Activated CD4-positive, alpha-beta T cell treated with anti-CD3 and anti-CD28 coated beads, Interleukin-2, amount 50 U/mL, for 1 hour (primary cell): ENCODE results near the gene FAM227B.
"Not testable (repeated sequence)": the region's sequence is repeated elsewhere in the genome, so short reads cannot be mapped to it uniquely, and the experiment has no call there.

ENCODE experiments used
- DNase-seq: peaks from one replicate; pipeline ENCODE4 v3.0.0-alpha.2; 2020

Gene FAM227B

DNA sequence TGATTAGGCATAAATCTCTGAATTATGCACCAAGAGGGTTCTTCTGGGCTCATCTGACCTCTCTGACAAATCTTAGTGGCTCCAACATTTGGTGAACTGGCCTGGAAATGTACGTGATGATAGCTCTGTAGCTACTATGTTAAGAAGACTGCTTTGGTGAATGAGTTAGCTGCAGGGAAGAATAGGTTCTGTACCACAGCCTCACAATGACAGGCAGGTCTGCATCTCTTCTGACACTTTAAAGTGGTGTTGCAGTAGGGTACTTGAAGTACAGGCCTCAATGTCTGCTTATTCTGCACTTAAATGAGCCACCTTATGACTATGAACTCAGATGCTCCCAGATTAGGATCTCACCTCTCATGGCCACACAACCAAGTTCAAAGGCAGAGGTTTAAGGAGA is 190.6 kb downstream of the FAM227B start:
- no peak for DNase-seq

DNA sequence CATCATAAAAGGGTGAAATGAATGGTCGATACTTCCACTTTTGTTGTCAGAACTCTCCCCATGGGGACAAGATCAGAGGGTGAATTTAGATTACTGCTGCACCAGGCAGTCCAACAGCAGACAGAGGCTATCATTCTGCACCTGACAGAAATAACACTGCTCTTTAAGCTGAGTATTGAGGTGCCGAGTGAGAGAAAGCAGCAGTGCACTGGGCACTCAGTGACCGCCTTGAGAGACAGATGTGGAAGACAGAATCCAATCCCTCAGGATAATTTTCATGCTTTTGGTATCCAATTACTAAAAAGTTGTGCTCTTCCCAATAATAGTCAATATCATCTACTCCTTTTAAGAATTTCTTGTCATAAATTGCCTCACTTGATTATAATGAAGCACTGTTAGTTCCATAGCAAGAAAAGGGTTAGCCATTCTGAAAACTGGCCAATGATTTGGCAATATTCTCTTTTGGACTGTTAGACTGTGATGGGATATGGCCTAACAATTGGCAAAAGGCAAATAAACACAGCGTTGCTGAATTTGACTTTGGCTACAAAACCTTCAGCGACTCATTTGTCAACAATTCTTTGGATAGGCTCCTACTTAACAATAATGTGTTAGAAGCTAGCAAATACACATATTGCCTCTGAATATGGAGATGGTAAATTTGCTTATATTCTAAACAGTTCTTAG is 192.1 kb downstream of the FAM227B start:
- DNase-seq = no peak

DNA sequence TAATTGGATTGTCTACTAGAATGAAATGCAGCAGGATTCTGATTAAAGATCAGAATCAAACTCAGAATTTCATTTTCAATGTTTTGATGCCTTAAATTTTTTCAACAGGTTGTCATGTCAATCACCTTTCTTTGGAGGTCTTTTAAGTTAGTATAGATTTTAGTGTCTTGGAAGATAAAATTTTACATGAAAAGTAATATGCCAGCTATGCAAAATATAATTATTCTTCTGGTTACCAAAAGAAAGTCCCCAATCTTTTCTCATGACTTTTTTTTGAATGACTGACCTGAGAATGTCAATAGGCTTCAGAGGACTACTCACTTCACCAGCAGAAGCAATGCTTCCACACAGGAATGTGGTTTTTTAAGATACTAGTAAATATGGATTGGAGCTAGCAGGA is 193.2 kb downstream of the FAM227B start:
- no peak for DNase-seq

DNA sequence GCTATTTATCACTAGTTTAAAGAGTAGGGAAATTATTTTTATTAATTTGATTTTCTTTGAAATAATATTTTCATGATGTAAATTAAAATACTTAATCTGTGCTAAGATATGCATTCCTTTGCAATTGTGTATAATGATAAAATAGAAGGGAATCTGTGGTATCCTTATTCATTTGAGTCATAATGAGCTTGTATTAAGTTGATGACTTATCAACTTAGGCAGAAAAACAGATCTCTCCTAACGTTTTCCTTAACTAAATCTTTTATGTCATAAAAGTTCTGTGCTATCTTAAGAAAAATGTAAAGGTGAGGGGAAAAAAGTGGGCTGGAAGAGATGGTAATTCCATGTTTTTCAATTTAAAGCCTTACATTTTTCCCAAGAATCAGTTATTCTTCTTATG is 195.7 kb downstream of the FAM227B start:
- no peak for DNase-seq

DNA sequence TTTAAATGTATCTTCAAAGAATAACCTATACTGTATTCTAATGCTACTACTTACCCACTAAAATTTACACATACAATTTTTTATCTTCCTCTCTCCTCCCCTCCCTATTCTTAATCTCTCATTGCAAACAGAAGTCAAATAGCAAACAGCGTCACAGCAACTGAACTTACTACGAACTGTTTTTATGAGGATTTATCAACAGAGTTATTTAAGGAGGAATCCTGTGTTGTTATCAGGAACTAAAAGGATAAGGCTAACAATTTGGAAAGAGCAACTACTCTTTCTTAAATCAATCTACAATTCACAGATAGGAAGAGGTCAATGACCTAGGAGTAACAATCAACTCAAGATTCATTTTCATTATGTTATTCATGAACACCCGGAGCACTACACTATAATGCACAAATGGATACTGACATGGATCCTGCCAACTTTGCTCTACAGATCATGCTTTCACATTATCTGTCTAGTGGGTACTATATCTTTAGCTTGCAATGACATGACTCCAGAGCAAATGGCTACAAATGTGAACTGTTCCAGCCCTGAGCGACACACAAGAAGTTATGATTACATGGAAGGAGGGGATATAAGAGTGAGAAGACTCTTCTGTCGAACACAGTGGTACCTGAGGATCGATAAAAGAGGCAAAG is 196.6 kb downstream of the FAM227B start:
- no peak for DNase-seq

DNA sequence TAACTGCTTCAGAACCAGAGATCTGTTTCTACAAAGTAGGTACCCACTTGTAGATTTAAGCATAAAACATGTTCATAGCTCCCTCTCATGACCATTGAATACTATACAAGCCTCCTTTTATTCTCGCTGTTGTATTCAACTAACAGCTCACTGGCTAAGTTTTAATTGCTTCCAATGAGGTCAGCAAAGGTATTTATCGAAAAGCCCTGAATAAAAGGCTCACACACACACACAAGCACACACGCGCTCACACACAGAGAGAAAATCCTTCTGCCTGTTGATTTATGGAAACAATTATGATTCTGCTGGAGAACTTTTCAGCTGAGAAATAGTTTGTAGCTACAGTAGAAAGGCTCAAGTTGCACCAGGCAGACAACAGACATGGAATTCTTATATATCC is 197.6 kb downstream of the FAM227B start, which contains the start of gene FGF7:
Gene FGF7, plus strand, starts transcription at position 222 of the 400 bp plus-strand sequence. CDS start 1,056 bp downstream, outside the sequence.
- no peak for DNase-seq

DNA sequence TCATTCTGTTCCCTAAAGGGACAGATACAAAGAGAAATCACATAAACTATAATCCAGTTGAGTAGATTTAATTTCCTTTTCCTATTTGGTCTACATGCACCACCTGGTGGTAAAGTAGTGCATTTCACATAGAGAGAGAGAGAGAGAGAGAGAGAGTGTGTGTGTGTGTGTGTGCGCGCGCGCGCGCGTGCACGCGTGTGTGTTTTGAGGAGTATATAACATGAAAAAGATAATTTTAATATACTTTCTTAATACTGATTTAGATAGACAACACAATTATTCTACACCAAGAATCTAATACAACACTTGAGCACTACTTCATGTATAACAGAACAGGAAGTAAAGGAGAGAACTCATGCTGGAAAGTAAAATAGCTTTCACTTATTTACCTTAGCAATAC is 198.6 kb downstream of the FAM227B start:
- DNase-seq = peak; percentile 7

DNA sequence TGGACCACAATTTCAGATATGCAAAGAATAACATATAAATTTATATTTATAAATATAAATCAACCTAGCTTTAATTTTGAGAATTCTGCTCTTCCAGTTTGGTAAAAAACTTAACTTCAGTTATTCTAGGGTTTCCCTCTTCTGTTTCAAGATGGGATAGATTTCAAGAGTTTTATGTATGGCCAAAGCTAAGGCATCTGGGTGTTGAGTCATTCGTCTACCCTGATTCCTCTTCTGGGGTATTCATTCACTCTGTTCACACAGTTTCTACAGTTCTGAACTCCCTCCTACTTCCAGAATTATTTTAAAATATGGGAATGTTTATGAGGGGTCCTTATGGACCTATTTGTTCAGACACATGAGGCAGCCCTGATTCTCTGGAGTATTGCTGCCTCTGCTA is 201.8 kb downstream of the FAM227B start:
- DNase-seq = no peak

DNA sequence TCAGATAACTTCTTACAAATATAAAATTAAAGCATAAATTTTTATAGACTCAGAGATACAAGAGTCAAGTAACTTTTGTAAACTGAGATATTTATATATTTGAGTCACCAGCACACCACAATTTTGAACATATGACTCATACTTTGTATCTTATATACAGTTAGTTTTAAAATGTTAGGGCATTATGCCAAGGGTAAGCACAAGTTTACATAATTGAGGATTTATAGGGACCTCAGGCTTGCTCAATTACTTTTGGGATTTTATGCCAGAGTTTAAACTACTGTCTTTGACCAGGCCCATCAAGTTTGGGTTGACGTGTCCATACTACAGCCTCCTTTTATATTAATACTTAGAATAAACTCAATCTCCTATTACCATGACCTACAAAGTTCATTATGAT is 205.0 kb downstream of the FAM227B start:
- DNase-seq = no peak

DNA sequence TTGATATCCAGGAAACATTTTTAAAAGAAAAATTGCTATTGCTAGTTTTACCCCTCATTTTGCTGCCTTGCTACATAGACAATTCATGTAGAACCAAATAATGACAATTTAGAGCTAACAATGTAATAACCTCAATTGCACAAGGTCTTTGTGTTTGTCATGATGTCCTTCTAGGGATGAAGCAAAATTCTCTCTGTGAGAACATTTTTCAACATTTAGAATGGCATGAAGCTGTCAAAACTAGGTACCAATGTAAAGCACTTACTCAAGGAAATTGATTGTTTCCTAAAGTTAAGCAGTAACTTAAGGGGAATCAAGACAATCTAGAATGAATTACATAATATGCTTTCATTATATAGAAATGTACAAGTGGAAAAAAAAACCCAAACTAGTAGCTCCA is 205.5 kb downstream of the FAM227B start:
- DNase-seq = no peak

DNA sequence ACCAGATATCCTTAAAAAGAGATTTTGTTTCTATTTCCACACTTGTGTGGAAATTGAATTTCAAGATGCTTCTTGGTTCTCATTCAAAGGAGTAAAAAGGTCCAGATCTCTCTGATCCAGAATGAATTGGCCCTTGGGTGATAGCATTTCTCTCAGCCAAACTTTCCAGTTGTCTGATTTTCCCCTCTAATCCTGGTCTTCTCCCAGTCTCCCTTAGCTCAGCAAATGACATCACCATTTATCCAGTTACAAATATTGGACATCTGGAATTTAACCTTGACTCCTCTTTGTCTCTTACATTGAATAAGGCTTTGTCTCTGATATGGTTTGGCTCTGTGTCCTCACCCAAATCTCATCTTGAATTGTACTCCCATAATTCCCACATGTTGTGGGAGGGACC is 207.8 kb downstream of the FAM227B start:
- DNase-seq = no peak

DNA sequence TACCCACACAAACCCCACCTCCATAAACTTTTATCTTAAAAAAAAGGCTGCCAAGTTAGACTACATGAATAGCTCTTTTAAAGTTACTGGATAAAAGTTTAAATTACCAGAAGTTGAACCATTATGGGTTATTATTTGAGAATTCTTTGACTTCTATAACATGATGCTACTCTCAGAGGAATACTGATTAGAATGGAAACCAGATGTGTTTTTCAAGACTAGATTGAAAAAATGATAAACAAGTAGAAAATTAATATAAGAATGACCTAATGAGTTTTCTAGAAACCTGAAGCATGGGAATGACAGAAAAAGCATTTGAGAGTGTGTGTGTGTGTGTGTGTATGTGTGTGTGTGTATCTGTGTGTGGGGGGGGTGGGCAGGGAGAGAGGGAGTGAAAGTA is 210.0 kb downstream of the FAM227B start:
- no peak for DNase-seq

DNA sequence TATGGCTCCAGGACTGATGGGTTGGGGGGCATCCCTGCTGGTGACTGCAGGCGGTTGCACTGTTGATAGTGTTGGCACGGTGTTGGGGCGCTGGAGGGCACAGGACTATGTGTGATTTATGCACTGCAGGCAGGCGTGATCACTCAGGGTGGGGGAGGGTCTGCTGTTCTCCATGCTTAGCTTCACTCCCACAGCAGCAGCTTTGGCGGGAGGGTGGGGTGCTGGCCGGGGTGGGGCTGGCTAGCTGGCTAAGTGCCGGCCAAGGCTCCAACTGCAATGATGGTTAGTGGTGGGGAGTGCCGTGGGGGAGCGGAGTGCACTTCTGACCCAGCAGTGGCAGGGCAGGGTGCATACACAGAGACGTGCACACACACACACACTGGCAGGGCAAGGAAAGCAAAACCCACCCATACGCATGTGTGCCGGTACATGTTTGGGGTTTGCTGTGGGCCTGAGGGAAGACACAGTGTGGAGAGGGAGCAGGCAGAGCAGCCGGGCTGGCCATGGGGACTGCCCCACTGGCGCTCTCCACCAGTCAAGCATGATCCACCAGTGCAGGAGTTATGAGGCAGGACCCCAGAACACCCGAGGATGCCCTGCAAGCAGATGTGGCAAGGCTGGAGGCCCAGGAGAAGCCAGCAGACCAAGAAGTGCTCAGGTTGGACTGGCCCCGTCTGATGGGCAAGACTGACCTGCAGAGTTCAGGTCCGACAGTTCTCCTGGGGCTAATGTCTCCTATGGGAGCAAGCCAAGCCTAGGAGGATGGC is 214.1 kb downstream of the FAM227B start:
- DNase-seq = no peak

DNA sequence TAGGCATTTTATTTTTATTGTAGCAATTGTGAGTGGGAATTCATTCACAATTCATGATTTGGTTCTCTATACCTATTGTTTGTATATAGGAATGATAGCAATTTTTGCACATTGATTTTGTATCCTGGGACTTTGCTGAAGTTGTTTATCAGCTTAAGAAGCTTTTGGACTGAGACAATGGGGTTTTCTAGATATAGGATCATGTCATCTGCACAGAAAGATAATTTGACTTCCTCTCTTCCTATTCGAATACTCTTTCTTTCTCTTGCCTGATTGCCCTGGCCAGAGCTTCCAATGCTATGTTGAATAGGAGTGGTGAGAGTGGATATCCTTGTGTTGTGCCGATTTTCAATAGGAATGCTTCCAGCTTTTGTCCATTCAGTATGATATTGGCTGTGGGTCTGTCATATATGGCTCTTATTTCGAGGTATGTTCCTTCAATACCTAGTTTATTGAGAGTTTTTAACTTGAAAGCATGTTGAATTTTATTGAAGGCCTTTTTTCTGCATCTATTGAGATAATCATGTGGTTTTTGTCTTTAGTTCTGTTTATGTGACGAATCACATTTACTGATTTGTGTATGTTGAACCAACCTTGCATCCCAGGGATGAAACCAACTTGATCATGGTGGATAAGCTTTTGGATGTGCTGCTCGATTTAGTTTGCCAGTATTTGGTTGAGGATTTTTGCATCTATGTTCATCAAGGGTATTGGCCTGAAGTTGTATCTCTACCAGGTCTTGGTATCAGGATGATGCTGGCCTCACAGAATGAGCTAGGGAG is 217.9 kb downstream of the FAM227B start:
- DNase-seq = not testable (repeated sequence)

DNA sequence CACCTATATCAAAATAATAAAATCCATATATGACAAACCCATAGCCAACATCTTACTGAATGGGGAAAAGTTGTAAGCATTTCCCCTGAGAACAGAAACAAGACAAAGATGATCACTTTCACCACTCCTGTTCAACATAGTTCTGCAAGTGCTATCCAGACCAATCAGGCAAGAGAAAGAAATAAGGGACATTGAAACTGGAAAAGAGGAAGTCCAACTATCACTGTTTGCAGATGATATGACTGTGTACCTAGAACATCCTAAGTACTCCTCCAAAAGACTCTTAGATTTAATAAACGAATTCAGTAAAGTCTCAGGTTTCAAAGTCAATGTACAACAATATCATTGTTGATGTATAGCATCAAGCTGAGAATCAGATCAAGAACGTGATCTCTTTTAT is 233.1 kb downstream of the FAM227B start:
- DNase-seq = no peak

DNA sequence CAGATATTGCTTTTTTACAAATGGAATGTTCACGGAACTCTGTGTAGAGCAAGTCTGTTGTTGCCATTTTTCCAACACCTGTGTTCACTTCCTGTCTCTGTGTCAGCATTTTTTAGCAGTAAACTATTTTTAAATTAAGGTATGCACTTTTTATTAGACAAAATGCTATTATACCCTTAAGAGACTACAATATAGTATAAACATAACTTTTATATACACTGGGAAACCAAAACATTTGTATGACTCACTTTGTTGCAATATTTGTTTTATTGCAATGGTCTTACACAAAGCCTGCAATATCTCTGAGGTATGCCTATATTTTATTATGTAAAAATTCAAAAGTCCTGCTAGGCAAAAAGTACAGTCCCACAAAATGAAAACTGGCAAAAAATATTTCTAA is 237.4 kb downstream of the FAM227B start:
- DNase-seq = no peak

DNA sequence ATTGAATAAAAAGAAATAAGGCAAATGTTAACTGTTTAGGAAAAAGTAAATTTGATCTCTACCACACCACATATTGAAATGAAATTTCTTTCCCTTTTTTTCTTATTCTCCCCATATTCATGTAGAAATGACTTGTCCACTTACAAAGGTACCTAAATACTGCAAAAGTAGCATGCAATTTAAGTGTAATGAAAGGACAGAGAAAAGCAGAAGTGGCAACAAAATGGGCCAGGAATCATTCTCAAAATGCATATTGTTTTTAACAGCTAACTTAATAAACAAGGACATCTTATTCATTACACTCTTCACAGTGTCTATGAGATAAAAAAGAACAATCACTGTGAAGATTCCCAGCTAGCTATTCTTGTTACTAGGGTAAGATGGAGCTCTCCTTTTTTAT is 238.2 kb downstream of the FAM227B start:
- DNase-seq = no peak

DNA sequence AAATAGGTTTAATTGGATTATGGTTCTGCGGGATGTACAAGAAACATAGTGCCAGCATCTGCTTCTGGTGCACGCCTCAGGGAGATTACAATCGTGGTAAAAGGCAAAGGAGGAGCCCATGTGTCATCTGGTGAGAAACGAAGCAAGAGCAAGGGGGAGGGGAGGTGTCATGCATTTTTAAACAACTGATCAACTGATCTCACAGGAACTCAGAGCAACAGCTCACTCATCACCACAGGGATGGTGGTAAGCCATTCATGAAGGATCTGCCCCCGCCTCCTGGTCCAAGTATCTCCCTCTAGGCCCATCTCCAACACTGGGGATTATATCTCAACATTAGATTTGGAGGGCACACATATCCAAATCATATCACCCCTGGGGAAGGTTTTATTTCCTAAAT is 239.7 kb downstream of the FAM227B start:
- no peak for DNase-seq

DNA sequence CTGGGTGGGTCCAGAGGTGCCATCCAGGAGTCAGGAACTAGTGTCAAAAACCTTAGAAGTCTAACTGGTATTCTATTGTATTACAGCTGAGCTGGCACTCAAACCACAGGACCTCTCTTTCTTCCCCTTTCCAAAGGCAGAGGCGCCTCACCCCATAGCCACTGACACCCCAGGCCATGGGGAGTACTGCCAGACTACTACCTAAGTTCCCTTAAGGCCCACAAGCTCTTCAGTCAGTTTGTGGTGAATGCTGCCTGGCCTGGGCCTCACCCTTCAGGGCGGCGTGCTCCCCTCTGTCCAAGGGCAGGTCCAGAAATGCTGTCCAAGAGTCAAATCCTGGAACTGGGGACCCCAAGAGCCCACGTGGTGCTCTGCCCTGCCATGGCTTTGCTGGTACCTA is 240.6 kb downstream of the FAM227B start:
- DNase-seq = no peak

DNA sequence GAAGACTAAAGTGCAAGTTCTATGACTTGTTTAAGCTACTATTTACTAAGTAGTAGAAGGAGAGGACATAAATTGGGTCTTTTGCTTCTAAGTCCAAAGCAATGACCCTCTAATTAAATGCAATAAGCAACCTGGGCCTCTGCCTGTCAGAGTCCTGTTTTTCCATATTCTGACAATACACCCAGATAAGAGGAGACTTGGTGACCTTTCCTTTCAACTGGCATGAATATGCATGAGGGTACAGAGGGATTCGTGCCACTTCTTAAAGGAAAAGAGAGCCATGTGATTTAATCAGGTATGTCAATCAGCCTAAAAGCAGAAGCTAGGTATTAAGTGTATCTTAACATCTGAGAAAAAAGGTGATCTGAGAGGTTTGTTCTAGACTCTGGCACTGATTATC is 248.3 kb downstream of the FAM227B start:
- no peak for DNase-seq

DNA sequence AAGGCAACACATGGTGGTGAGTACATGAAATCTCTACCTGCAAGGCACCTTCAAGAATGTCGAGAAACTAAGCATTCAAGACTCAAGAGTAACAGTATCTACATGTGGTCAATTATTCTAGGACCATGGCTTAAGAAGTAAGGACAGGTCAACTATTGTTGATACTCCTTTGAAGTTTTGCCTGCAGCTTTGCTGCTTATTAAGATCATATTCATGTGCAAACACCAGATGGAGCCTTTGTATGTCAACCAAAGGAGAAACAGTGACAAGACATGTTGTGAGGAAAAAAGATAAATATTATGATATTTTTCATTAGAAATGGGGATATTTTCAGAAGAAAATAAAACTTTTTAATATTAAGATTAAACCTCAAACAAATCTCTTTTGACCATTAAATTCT is 249.8 kb downstream of the FAM227B start:
- DNase-seq = no peak

DNA sequence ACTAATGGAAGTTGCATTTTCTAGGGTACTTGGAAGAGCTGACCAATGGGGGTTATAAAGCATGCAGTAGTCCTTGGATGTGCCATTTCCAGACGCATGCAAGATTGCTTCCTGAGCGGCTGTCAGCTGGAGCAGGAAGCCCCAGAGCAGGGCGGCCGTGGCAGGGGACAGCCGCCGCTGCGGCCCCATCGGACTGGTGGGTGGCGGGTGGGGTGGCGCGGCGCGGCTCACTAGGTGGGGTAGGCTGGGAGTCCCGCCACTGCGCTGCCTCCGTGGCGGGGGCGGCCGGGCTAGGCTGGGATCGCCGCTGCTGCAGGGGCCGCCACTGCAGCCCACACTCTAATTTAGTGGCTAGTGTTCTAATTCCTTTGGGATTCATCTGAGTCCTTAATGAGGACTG is 254.1 kb downstream of the FAM227B start:
- no peak for DNase-seq

DNA sequence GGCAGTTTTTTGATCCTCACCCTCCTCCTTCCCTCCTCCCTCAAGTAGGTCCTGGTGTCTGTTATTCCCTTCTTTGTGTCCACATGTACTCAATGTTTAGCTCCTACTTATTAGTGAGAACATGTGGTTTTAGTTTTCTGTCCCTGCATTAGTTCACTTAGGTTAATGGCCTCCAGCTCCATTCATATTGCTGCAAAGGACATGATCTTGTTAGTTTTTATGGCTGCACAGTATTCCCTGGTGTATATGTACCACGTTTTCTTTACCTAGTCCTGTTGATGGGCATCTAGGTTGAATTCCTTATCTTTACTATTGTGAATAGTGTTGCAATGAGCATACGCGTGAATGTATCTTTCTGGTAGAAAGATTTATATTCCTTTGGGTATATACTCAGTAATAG is 259.2 kb downstream of the FAM227B start:
- no peak for DNase-seq
